Eye (tissue), 1 donor: Measurements from ENCODE around the gene IKZF3.
"Not testable (repeated sequence)": the region's sequence is repeated elsewhere in the genome, so short reads cannot be mapped to it uniquely, and the experiment has no call there.

Experiments used
- DNase-seq: peaks from one replicate; pipeline ENCODE4 v3.0.0-alpha.2; 2015

The IKZF3 gene

DNA sequence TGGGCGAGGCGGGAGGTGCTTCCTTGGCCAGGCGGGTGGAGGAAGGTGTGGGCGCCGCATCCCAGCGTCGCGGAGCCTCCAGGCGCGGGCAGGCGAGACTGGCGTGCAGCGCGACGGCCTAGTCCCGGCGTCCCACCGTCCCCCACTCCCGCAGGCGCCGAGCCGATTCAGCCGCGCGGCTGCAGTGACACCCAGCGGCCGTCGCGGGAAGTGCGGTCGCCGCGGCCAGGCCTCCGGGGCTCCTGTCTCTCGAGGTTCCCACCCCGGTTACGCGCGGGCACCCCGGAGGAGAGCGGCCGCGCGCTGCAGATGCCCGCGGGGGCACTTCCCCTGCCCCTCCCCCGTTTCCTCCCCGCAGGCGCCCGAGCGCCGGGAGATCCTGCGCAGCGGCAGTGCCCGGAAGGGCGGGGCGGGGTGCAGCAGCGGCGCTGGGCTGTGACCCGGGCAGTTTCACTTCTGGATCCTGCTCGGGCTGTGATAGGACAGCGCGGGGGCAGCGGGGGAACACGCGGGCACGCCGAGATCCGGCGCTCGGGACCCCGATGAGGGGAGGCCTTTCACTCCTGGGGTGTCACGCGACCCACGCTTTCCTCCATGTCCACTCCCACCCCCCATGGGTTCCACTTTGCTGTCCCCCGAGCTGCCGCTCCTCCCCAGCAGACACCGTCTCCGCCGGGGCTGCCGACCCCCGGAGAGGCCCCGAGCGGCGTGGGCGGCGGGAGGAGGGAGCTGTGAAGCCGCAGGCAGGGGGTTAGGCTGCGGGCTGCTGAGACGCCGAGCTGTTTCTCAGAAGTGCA, 109.8 kb downstream of the IKZF3 start:
- DNase-seq: peak; percentile 92

DNA sequence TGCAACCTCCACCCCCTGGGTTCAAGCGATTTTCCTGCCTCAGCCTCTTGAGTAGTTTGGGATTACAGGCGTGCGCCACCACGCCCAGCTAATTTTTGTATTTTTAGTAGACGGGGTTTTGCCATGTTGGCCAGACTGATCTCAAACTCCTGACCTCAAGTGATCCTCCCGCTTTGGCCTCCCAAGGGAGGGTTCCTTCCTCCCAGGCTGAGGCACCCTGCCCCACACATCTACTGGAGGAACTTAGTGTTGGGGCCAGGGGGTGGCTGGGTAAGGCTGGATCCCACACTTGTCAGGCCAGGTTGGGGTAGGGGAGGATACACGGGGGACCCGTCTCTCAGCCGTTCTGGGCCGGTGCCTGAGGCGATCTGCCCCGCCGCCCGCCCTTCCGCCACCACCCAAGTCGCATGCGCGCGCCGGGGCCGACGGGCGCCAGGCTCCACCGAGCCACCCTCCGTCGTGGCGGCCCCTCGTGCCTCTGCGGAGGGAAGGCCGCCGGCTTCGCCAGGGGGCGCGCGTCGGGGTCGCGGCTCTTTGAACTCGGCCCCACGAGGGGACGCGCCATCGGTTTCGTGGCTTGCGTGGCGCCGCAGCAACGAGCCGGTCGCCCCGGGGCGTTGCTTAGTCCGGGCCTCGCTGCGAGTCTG, 110.5 kb downstream of the IKZF3 start:
- DNase-seq: peak; percentile 74

DNA sequence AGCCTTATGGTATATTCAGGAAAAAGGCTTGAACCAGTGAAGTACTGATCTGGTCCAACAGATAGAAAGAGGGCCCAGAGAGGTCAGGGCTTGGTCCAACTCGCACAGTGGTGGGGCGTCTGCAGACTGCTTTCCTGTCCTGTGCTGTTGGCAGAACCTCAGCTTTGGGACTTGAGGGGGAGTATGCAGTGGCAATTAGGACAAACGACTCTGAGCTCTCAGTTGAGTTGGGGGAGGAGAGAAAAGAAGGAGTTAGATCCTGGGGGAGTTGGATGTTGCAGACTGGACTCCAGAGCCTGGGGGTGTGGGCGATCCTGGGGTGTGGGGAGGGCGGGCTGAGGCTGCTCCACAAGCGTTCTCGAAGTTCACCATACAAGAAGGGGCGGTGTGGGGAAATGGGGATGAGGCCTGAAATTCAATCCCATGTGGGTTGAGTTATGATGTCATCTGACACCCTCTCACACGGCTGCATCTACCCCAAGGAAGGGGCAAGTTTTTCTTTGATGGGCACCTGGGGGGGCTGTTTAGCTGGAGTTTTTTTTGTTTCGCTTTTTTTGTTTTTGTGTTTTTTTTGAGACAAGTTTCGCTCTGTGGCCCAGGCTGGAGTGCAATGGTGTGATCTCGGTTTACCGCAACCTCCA, 111.8 kb downstream of the IKZF3 start:
- DNase-seq: no peak

DNA sequence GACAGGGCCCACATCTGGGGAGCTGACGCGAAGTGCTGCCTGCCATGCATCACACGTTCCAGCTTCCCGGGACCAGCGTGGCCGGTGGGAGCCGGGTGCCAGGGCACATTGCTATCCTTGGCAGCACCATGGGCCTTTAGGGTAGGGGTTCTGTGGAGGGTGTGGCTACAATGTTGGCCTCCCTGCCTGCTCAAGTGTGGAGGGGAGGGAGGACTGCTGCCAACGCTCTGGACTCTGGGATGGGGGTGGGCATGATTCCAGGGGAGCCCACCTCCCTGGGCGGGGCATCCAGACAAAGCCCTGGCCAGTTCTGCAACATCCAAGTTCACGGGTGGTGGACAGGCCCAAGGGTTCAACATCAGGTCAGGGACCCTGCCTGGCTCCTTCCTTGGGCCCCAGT, 112.5 kb downstream of the IKZF3 start:
- no peak for DNase-seq

DNA sequence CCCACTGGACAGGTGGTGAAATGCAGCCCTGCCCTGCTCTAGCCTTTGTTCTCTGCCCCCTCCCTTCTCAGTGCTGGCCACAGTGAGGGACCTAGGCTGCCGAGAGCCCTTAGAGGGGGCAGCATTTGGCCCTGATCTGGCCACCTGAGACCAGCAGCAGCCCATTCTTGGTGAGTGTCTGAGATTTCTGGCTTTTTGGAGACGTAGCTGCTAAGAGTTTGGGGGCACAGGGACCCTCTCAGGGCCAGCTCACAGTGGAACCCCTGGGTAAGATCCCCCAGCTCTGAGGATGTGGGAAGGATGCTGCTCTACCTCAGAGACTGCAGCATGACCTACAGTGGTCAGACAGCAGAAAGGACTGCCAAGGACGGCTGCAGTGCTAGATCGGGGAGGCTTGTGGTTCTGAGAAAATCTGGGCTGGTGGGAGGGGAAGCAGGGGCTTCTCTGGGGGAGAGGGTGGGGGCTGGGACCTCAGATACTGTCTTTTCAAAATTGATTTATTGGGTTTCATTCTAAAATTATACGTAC, 113.0 kb downstream of the IKZF3 start:
- DNase-seq: no peak

DNA sequence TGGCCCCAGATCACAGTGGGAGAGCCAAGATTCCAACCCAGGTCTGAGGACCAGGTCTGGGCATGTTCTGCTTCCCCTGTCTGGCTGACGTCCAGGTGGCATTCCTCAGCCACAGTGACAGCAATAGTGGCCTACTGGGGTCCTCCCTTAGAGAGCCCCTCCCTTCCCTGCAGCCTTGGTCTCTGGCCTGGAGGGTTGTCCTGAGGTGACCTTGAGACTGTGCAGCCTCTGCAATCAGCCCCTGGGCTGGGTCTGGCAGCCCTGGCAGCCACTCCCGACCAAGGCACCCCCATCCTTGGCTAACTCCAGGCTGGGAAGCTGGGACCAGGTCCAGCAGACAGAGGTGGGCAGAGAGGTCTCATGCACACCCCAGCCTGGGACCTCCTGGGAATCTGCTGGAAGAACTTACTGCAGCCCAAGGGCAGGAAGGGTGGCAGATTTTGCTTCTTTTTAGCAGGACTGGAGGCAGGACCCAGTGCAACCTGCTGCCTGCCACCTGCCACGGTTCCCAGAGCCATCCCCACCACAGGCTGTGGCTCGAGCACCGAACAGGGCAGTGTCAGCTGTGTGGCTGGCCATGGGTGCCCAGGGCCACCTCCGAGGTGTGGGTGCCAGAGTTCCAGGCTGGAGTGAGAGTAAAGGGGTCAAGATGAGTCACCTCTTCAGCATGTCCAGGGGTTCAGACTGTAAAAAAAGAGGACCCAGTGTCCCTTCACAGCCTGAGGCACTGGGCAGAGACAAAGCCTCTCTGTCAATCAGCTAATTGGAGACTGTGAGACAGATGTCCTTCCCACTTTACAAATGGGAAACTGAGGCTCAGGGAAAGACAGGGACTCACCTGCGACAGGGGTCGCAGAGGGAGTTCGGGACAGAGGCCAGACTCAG, 113.7 kb downstream of the IKZF3 start:
- no peak for DNase-seq

DNA sequence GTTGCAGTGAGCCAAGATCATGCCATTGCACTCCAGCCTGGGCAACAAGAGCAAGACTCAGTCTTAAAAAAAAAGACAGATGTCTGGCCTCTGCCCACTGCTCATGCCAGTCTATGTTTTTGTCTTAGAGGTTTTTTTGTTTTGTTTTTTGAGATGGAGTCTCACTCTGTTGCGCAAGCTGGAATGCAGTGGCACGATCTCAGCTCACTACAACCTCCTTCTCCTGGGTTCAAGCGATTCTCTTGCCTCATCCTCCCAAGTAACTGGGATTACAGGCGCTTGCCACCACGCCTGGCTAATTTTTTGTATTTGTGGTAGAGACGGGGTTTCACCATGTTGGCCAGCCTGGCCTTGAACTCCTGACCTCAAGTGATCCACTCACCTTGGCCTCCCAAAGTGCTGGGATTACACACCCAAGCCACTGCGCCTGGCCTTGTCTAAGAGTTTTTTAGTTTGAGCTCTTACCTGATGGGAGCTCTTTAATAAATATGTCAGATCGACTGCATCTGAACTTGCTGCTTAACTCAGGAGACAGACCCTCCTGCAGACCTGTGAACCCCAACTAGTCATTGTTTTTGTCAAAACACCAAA, 115.6 kb downstream of the IKZF3 start:
- DNase-seq: not testable (repeated sequence)

DNA sequence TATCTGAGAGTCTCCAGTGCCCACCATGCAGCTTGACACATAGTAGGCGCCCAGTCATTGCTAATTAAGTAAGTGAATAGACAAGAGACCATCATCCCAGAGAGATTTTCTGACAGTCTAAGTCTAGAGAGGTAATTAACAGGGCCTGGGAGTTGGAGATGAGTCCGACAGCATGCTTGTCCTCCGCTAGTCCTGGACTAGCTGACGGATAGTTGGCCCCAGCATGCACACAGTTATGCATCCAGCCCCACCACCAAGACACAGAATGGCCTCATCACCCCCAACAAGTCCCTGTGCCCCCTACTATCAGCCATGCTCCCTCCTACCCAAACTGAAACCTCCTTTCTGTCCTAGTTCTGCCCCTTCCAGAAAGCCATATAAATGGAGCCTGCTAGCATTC, 116.4 kb downstream of the IKZF3 start:
- DNase-seq: no peak

DNA sequence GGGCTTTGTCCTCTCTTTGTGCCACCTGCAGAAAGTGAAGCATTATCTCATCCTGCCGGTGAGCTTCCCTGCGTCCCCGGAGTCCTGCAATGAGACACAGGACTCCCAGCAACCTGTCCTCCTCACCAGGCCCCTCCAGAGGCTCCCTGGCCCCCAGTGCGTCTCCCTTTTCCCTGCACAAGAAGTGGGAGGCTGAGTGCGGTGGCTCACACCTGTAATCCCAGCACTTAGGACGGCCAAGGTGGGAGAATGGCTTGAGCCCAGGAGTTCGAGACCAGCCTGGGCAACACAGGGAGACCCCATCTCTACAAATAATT, 118.0 kb downstream of the IKZF3 start:
- DNase-seq: no peak

DNA sequence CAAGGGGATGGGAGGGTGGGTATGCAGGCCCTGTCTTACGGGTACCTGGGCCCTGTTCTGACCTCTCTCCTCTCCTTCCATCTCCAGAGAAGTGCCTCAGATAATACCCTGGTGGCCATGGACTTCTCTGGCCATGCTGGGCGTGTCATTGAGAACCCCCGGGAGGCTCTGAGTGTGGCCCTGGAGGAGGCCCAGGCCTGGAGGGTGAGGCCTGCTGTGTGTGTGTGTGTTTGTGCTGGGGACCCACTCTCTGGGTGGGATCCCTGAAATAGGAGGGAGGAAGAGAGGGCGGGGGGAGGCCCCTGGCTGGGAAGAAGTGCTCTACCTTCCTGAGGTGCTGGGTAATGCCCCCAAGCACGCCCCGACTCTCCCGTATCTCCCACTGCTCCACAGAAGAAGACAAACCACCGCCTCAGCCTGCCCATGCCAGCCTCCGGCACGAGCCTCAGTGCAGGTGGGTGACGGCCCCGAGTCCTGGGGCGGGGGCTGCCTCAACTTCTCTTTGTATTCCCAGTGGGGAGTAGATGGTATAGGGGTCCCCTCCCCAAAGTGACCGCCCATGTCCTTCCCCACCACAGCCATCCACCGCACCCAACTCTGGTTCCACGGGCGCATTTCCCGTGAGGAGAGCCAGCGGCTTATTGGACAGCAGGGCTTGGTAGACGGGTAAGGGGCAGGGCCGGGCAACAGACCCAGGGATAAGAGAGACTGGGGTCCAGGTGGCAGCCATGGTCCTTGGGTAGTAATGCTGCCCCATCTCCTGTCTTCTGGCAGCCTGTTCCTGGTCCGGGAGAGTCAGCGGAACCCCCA, 118.6 kb downstream of the IKZF3 start:
- no peak for DNase-seq

DNA sequence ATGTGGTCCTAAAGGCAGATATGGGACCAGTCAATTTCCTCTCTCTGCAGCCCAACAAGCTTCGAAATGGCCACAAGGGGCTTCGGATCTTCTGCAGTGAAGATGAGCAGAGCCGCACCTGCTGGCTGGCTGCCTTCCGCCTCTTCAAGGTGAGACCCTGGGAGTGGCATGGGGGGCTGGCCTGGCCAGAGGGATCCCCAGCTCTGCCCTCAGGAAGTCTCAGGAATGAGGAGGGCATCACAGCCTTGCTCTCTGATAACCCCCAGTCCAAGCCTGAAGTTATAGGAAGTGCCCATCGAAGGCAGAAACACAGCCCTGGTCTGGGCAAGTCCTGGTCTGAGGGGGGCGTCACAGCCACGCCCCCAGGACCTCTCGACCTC, 119.3 kb downstream of the IKZF3 start:
- DNase-seq: no peak

DNA sequence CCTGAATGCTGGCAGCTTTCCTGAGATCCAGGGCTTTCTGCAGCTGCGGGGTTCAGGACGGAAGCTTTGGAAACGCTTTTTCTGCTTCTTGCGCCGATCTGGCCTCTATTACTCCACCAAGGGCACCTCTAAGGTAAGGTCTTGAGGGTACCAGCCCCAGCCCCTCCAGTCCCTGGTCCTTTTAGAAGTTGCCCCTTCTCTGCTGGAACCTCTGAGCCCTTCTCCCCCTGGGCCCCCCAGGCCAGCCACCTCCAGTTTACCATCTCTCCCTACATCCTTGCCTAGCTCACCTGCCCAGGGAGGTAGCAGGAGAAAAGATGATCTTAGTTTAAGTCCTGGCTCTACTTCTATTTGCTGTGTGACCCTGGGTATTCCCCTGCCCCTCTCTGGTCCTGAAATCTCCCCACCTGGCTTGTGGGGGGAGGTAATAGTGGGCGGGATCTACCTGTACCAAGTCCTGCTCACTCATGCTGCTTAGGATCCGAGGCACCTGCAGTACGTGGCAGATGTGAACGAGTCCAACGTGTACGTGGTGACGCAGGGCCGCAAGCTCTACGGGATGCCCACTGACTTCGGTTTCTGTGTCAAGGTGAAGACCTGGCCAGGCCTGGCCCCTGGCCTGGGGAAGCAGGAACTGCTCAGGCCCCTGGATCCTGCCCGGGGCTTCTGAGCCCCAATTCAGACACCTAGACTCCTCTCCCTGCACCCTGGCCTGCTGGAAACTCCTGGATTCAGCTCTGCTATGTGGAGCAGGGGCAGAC, 119.9 kb downstream of the IKZF3 start:
- no peak for DNase-seq

DNA sequence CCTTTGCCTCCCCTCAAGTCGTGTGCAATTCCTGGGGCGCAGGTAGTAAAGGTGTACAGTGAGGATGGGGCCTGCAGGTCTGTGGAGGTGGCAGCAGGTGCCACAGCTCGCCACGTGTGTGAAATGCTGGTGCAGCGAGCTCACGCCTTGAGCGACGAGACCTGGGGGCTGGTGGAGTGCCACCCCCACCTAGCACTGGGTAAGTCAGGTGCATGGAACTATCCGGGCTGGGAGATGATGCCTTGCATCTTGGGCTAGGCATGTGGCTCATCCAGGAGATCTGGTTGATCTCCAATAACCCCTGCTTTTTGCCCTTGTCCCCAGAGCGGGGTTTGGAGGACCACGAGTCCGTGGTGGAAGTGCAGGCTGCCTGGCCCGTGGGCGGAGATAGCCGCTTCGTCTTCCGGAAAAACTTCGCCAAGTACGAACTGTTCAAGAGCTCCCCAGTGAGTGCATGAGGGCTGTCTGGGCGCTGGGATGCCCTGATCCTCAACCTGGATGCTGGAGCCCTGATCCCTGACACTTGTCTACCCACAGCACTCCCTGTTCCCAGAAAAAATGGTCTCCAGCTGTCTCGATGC, 121.2 kb downstream of the IKZF3 start:
- DNase-seq: no peak

DNA sequence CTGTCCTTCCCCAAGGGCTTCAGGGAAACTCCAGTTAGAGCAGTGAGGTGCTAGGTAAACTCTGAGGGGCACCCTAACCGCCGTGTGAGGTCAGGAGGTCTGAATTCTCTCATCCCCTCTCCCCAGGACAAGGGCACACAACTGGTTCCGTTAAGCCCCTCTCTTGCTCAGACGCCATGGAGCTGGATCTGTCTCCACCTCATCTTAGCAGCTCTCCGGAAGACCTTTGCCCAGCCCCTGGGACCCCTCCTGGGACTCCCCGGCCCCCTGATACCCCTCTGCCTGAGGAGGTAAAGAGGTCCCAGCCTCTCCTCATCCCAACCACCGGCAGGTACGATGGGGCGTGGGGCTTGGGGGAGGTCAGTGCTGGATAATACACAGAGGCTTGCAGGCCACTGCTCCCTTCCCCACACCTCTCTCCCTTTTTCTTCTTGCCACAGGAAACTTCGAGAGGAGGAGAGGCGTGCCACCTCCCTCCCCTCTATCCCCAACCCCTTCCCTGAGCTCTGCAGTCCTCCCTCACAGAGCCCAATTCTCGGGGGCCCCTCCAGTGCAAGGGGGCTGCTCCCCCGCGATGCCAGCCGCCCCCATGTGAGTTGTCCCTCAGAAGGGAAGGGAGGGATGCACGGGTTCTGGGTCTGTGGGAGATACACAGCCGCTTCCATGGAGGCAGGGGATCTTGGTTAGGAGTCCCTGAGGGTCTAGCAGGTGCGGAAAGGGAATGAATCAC, 121.8 kb downstream of the IKZF3 start:
- DNase-seq: no peak

DNA sequence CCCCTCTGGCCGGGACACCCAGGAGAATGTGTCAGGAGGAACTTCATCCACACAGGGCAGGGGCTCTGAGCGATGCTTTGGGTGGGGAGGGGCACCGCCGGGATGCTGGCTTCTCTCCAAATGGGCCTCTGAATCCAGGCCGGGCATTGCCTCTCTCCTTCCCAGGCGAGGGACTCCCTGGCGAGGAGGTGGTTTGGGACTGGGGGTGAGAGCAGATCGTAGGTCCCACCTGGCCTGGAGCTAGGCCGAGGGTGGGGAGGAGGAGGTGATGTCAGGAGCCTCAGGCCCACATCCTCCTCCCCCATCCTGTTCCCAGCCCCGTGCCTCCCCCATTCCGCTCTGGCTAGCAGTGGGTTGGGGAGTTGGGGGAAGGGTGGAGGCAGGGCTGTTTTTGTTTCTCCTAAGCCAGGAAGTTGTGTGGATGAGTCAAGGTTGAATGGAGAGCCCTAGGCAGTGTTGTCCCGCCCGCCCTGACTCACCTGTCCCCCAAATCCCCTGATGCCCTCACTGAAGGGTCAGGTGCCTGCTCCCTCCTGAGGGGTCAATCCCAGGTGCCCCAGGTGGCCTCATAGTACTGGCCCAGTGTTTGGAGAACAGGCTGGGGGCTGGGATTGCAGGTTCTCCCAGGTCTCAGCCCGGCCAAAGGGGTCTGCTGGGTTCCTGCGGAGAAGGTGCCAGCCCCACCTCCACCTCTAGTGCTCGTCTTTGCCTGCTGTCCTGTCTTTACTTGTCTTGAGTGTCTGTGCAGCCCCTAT, 123.6 kb downstream of the IKZF3 start:
- no peak for DNase-seq

DNA sequence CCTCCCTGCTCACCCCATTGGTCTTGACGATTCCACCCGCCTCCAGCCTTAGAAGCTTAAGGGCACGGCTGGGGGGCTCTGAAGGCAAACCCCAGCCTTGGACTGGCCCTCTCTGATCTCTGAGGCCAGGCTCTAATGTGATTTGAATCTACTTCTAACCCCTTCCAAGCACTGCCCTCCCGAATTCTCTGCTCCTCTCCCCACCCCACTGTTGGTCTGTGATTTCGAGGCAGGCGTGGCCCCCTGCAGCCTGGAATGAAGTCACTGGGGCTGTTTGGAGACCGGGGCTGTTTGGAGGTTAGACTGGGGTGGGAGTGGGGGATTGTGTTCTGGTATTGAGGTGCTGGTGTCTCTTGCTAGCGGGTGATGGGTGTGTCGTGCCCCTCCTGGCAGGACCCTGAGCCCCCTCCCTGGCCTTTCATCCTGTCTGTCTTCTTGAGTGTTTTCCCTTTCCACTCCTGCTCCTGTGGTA, 124.2 kb downstream of the IKZF3 start:
- peak; percentile 38 for DNase-seq

DNA sequence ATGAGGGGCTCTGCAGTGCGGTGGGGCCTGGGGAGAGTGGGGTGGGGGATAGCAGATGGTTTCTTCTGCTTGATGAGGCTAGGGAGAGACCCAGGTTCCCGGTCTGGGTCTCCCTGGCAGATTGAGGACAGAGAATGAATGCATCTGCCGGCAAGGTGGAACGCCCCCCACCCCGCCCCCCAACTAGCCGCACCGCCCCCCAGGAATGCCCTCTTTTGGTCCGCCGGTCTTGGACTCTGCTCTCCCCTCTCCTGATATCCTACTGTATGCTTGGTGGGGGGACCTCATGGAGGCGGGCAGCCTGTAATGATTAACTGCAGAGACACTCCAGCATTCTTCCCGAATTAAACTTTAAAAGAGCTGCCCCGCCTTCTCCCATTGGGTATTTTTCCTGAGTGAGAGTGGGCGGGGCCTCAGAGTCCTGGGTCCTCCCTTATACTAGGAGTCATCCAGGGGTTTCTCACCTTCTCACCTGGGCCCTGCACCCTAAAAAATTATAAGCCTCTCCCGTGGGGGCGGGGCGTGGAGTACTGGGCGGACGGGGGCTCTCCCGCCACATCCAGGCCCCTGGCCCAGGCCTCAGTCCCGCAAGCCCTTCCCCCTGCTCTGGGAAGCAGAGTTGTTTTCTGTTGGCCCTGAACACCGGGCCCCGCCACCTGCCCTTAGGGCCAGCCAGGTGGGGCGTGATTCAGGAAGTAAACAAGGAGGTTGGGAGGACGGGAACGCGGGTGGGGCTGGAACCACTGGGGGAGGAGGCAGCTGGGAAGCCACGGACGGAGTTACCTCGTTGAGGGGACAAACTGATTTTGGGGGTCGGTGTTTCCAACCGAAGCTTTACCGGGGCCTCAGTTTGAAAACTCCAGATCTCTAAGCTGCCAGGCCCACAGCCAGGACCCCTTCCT, 124.9 kb downstream of the IKZF3 start:
- DNase-seq: peak; percentile 65

DNA sequence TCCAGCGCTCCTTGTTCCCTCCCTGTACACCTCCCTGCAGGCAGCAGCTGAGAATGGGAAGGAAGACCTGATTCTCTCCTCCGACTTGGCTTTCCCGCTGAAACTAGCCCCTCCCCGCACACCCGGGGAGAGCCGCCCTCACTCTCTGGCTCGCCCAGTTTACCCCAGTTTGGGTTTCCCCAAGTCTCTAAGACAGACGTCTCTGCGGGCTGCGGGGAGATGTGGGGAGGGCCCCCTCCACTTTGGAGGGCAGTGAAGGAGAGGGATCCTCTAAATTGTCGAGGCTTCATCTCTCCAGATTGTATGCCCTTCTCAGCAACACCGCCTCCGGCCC, 125.6 kb downstream of the IKZF3 start:
- peak; percentile 59 for DNase-seq
